ENCODE results near the gene DLEU7.

The DLEU7 gene

GRCh38 chr13:50842251-50842989, 1.1 kb downstream of the DLEU7 start:
- DNase-seq, result no peak

GRCh38 chr13:50841786-50842185, 1.7 kb downstream of the DLEU7 start:
- DNase-seq, result no peak

- no peak for DNase-seq
These were observed 3.2 kb downstream of the DLEU7 start for GRCh38 chr13:50840284-50840683.

DNA sequence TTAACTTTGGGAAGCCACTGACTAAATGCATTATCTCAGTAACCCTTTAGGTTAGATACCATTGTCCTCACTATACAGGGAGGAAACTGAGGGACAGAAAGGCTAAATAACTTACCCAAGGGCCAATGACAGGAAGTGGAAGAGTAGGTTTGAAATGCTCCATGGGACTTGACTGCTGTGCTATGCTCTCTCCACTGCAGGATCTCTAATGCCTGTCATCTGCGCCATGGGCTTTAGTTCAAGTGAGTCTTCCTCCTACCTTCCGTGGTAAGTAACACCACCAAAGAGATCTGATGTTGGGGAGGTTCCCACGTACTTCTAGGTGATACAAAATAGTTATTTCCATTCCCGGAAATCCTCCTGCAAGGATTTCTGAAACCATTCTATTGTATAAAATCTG, 3.7 kb downstream of the DLEU7 start:
- no peak for DNase-seq

- no peak for DNase-seq
These were observed 4.8 kb downstream of the DLEU7 start for GRCh38 chr13:50838701-50839100.

GRCh38 chr13:50838031-50838430, 5.5 kb downstream of the DLEU7 start:
- DNase-seq, result no peak

GRCh38 chr13:50831512-50831911, 12.0 kb downstream of the DLEU7 start:
- no peak for DNase-seq

DNA sequence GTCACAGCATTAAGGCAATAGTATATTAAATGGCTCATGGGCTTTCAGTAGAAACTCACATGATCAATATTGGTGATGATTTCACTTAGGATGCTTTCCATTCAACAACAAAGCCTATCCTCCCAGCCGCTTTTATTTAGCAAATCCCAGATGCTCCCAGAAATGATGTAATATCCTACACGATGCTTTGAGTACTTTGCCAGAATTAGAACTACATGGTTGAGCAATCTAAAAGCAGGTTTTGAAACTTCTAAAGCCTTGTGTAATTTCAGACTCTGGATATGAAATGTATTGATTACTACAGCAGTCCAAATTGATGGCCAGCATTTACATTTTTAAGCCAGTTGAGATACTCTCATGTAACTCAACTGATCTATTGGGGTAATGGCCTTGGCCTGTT, 13.6 kb downstream of the DLEU7 start:
- DNase-seq, result no peak

- no peak for DNase-seq
These were observed 14.3 kb downstream of the DLEU7 start for GRCh38 chr13:50829226-50829625.

GRCh38 chr13:50826035-50826434, 17.5 kb downstream of the DLEU7 start:
- no peak for DNase-seq

GRCh38 chr13:50812242-50812641, 31.2 kb downstream of the DLEU7 start:
- DNase-seq, result no peak

- no peak for DNase-seq
These were observed 32.5 kb downstream of the DLEU7 start for GRCh38 chr13:50810998-50811397.

DNA sequence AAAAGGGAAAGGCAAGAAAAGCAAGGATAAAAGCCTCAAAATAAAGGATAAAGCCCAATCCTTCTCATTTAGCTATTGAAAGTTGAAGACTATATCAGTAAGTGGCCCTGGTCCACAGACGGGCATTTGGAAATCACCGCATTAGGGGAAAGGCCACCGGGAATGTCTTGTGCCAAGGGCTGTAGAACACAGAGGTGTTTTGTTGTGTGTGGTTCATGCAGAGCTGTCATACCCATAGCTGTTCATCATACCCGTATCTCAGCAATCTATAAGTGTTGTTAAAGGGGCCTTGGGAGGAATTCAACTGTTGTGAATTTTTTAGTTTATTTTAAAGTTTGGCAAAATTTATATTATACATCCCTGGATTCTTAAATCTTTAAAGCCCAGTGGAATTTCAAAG, 33.0 kb downstream of the DLEU7 start:
- no peak for DNase-seq

DNA sequence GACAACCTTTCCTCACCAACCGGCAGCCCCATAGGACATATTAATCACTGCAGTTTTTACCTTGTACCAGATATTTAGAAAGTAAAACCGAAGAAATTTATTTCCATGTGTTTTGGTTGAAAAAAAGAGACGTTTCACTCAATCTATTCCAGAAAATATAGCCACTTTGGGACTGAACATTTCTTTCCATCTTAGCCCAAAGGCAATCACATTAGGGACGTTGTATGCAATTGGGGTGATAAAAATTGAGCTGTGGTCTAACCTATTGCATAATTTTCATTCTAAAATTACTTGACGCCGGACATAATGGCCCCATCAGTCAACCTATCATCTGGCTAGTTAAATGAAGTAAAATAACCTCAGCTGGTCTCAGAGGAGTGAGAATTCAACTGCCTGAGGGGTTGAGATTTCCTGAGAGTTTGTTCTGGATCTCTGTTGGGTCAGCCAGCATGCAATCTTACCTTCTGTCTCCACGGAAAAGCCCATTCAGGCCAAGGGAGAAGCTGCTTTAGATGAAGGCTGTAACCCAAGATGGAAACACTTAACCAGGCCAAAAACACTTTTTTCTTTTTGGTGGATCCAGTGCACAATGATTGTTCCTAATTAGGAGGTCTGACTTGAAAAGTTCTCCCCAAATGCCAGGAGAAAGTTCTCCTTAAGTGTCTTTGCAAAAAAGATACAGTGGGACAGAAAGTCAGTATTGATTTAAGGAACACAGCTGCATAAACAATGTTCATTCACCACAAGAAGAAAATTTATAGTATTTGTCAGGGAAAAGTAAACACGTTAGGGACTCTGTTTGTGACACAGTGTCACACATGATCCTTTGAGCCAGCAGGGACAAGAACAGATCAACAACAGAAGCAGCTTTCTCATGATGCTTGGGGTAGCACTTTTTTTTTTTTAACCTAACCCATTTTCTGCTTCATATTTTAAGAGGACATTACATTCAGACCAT, 34.1 kb downstream of the DLEU7 start:
- DNase-seq, result no peak

DNA sequence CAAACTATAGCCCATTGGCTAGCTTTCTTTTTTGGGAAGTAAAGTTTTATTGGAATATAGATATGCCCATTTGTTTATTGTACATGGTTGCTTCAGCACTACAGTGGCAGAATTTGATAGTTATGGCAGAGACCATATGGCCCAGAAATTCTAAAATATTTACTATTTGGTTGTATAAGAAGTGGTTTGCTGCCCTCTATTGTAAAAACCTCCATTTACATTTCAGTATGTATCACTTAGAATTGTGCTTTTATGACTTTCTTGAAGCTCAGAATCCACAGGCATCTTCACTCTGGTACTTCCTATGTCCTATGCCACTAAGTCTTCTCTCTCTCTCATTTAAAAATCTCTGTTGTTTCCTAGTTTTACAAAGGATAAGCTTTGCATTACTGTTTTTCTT, 37.7 kb downstream of the DLEU7 start:
- DNase-seq, result no peak

- no peak for DNase-seq
These were observed 42.2 kb downstream of the DLEU7 start for GRCh38 chr13:50801087-50801931.

- DNase-seq, result no peak
These were observed 43.3 kb downstream of the DLEU7 start for GRCh38 chr13:50800091-50800739.

DNA sequence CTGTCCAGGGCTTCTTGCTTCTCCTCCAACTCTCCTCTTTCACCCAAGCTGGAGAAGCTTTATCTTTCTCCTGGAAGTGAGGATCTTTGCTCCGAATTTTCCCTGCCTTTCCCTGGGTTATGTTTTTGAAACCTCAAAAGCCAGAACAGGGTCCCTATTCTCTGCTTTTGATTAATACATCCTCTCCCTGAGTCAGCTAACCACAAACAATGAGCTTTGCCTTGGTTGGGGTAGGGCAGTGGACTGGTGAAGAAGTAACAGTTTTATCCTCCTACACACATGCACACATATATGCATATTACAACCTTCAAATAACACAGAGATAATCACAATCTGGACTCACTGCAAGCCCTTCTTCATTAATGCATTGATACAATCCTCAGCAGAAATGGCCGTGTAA, 44.6 kb downstream of the DLEU7 start:
- DNase-seq, result no peak

GRCh38 chr13:50797091-50797490, 46.4 kb downstream of the DLEU7 start:
- DNase-seq, result no peak

DNA sequence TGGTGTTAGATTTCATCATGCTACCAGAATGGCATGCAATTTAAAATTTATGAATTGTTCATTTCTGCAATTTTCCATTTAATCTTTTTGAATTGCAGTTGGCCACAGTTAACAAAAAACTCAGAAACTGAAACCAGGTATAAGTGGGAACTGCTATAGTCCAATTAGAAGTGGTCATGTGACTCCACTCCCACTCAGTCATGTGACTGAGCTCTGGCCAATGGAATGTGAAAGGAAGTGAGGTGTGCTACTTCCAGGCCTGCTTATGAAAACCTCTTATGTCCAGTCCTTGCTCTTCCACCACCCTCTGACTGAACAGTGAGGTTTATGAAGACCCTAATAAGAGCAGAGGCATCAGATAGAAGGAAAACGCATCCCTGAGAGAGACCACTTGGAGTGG, 47.0 kb downstream of the DLEU7 start:
- DNase-seq, result no peak

GRCh38 chr13:50794226-50794625, 49.3 kb downstream of the DLEU7 start:
- DNase-seq, result no peak

DNA sequence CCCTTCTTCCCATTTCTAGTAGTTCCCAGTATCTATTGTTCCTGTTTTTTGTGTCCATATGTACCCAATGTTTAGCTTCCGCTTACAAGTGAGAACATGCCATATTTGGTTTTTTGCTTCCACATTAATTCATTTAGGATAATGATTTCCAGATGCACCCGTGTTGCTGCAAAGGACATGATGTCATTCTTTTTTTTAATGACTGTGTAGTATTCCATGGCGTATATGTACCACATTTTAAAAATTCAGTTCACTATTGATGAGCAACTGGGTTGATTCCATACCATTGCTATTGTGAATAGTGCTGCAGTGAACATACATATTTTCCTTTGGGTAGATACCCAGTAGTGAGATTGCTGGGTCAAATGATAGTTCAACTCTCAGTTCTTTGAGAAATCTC, 50.5 kb downstream of the DLEU7 start:
- no peak for DNase-seq

Data from DMS79 (cell line).